Measurements from ENCODE around the gene RNF115.

DNA sequence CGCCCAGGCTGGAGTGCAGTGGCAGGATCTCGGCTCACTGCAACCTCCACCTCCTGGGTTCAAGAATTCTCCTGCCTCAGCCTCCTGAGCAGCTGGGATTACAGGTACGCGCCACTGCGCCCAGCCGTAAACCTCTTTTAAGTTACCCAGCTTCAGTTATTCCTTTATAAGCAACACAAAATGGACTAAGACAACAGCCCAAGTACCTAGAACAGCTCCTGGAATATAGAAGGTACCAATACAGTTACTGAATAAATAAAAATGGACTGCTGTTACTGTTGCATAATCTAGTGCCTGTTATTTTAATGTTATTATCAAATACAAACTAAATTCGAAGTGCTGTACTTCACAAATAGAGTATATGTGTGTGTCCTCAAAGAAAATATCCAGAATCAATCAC is 17.1 kb downstream of the RNF115 start:
- TF ChIP-seq, protein P1, sequence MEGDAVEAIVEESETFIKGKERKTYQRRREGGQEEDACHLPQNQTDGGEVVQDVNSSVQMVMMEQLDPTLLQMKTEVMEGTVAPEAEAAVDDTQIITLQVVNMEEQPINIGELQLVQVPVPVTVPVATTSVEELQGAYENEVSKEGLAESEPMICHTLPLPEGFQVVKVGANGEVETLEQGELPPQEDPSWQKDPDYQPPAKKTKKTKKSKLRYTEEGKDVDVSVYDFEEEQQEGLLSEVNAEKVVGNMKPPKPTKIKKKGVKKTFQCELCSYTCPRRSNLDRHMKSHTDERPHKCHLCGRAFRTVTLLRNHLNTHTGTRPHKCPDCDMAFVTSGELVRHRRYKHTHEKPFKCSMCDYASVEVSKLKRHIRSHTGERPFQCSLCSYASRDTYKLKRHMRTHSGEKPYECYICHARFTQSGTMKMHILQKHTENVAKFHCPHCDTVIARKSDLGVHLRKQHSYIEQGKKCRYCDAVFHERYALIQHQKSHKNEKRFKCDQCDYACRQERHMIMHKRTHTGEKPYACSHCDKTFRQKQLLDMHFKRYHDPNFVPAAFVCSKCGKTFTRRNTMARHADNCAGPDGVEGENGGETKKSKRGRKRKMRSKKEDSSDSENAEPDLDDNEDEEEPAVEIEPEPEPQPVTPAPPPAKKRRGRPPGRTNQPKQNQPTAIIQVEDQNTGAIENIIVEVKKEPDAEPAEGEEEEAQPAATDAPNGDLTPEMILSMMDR (IDR thresholded peaks at IDR 0.05) = no peak
- TF ChIP-seq POLR2A (IDR thresholded peaks at IDR 0.05) (no peak), EP300 (IDR thresholded peaks at IDR 0.05) (no peak)

Data from tibial nerve (tissue), 4 donors.